CD14-positive monocyte (primary cell): ENCODE measurements around the gene RASSF7. TPM values are rescaled to one million over a fixed set of nuclear protein-coding genes. Genes with fewer than 3 reads are reported as not detected.
A peak's percentile ranks its signal among the peaks of the same experiment; 100 is the strongest.

Source experiments
- DNase-seq, 3 donors: peaks; one replicate each; pipeline ENCODE4 v3.0.0-alpha.2; 2011 to 2022
- H2AFZ ChIP-seq: 2 replicates; pipeline ENCODE4 v1.6.0; 2012; ENCODE audit warnings: mild to moderate bottlenecking, low read depth, low read length, inconsistent platforms; ENCODE audit not compliant: insufficient read depth, poor library complexity, severe bottlenecking
- H3K27ac ChIP-seq, 2 donors: 1 replicate in 1 of 2; 2 replicates in 1 of 2; pipeline ENCODE4 v1.5.1; 2012 to 2013; ENCODE audit warnings: low read length in 2 of 2, control low read depth in 1 of 2, inconsistent platforms in 1 of 2, low read depth in 1 of 2, mild to moderate bottlenecking in 1 of 2
- H3K27me3 ChIP-seq, 2 donors: one replicate each; pipeline versions ENCODE4 v1.6.0 to v1.6.1; 2011 to 2013; ENCODE audit warnings: low read length in 2 of 2; ENCODE audit not compliant: control insufficient read depth in 2 of 2, insufficient read depth in 2 of 2
- H3K36me3 ChIP-seq, 2 donors: replicated peaks in 1 of 2; 1 replicate in 1 of 2; 2 replicates in 1 of 2; pipeline versions ENCODE4 v1.5.1 to v1.6.1; 2012 to 2013; ENCODE audit warnings: low read length in 2 of 2, control low read depth in 1 of 2, inconsistent platforms in 1 of 2, mild to moderate bottlenecking in 1 of 2; ENCODE audit not compliant: insufficient read depth in 2 of 2, control insufficient read depth in 1 of 2
- H3K4me1 ChIP-seq, 2 donors: 1 replicate in 1 of 2; 2 replicates in 1 of 2; pipeline versions ENCODE4 v1.5.1 to v1.6.1; 2012 to 2013; ENCODE audit warnings: low read length in 2 of 2, control low read depth in 1 of 2, inconsistent platforms in 1 of 2, mild to moderate bottlenecking in 1 of 2, moderate library complexity in 1 of 2; ENCODE audit not compliant: insufficient read depth in 2 of 2, control insufficient read depth in 1 of 2
- H3K4me2 ChIP-seq: replicated peaks from 2 replicates; pipeline ENCODE3; 2012; ENCODE audit warnings: low read length, moderate library complexity, mild to moderate bottlenecking; ENCODE audit not compliant: poor library complexity, severe bottlenecking; ENCODE audit errors: extremely low read depth
- H3K4me3 ChIP-seq, 3 experiments: fragments of 200-600 bp in 1 of 3; sonication (generic) in 1 of 3; replicated peaks in 1 of 3; 1 replicate in 2 of 3; 2 replicates in 1 of 3; pipeline ENCODE4 v1.5.1; 2011 to 2013; ENCODE audit warnings: low read length in 3 of 3, mild to moderate bottlenecking in 3 of 3, control low read depth in 2 of 3, low read depth in 2 of 3, inconsistent platforms in 1 of 3, moderate library complexity in 1 of 3
- H3K79me2 ChIP-seq: 2 replicates; pipeline ENCODE4 v1.6.0; 2012; ENCODE audit warnings: mild to moderate bottlenecking, control low read depth, inconsistent platforms, low read length, moderate library complexity; ENCODE audit not compliant: insufficient read depth
- H3K9ac ChIP-seq: 2 replicates; pipeline ENCODE4 v1.6.0; 2017; ENCODE audit warnings: low read length, mild to moderate bottlenecking; ENCODE audit not compliant: insufficient read depth, poor library complexity, severe bottlenecking
- H3K9me3 ChIP-seq, 2 donors: replicated peaks in 1 of 2; 1 replicate in 1 of 2; 2 replicates in 1 of 2; pipeline versions ENCODE4 v1.5.1 to v1.6.1; 2012 to 2013; ENCODE audit warnings: low read length in 2 of 2, control low read depth in 1 of 2; ENCODE audit not compliant: control insufficient read depth in 1 of 2, insufficient read depth in 1 of 2
- H4K20me1 ChIP-seq: 2 replicates; pipeline ENCODE4 v1.6.0; 2012; ENCODE audit warnings: mild to moderate bottlenecking, low read length, control low read depth, moderate library complexity; ENCODE audit not compliant: insufficient read depth
- H3K27ac Mint-ChIP-seq, 7 donors: one replicate each; pipeline ENCODE4 v1.8.0; 2020; ENCODE audit warnings: mild to moderate bottlenecking in 7 of 7, mixed read lengths in 7 of 7, moderate library complexity in 6 of 7, inconsistent platforms in 2 of 7
- H3K27me3 Mint-ChIP-seq, 3 donors: one replicate each; pipeline ENCODE4 v1.8.0; 2021 to 2022; ENCODE audit warnings: low read depth in 3 of 3, mild to moderate bottlenecking in 3 of 3, mixed read lengths in 3 of 3, moderate library complexity in 3 of 3, inconsistent platforms in 1 of 3
- H3K36me3 Mint-ChIP-seq, 2 donors: one replicate each; pipeline ENCODE4 v1.8.0; 2020; ENCODE audit warnings: mixed read lengths in 2 of 2, inconsistent platforms in 1 of 2, mild to moderate bottlenecking in 1 of 2
- H3K4me1 Mint-ChIP-seq: one replicate; pipeline ENCODE4 v1.8.0; 2020; ENCODE audit warnings: mild to moderate bottlenecking, mixed read lengths
- H3K4me3 Mint-ChIP-seq, 2 donors: one replicate each; pipeline ENCODE4 v1.8.0; 2020; ENCODE audit warnings: mild to moderate bottlenecking in 2 of 2, mixed read lengths in 2 of 2, moderate library complexity in 1 of 2
- H3K9me3 Mint-ChIP-seq, 7 donors: one replicate each; pipeline ENCODE4 v1.8.0; 2020 to 2022; ENCODE audit warnings: mixed read lengths in 7 of 7, mild to moderate bottlenecking in 6 of 7, moderate library complexity in 6 of 7, inconsistent platforms in 2 of 7
- CTCF ChIP-seq: fragments of 200-600 bp; IDR thresholded peaks from one replicate; pipeline ENCODE4 v1.8.0; 2022; ENCODE audit warnings: antibody characterized with exemption, mild to moderate bottlenecking
- WGBS: methylation state at CpG from one replicate; pipeline ENCODE4 v1.1.5; 2013; ENCODE audit warnings: missing lambda C conversion rate; ENCODE audit not compliant: insufficient coverage; 5-methylcytosine and 5-hydroxymethylcytosine counted together
- intact Hi-C, 2 donors: fragments of 100-400 bp; cut with micrococcal nuclease; formaldehyde crosslinking; loops; one replicate each; pipeline versions ENCODE4 v1.15.0 to v1.15.1; 2023
- polyA plus RNA-seq, 3 donors: library from polyadenylated mRNA; depleted of rRNA in 1 of 3; unstranded in 2 of 3; stranded (reverse) in 1 of 3; fragments of 300-500 nt in 2 of 3; fragments of >200 nt in 1 of 3; fragmentation: Illumina TruSeq in 2 of 3; gene quantifications; 1 replicate in 2 of 3; 2 replicates in 1 of 3; pipeline ENCODE4 v1.2.3, GENCODE V29; 2012 to 2021

RASSF7 gene
- polyA plus RNA-seq, 3 donors, result 10.0 to 26.5 (median 12.4) TPM

DNA sequence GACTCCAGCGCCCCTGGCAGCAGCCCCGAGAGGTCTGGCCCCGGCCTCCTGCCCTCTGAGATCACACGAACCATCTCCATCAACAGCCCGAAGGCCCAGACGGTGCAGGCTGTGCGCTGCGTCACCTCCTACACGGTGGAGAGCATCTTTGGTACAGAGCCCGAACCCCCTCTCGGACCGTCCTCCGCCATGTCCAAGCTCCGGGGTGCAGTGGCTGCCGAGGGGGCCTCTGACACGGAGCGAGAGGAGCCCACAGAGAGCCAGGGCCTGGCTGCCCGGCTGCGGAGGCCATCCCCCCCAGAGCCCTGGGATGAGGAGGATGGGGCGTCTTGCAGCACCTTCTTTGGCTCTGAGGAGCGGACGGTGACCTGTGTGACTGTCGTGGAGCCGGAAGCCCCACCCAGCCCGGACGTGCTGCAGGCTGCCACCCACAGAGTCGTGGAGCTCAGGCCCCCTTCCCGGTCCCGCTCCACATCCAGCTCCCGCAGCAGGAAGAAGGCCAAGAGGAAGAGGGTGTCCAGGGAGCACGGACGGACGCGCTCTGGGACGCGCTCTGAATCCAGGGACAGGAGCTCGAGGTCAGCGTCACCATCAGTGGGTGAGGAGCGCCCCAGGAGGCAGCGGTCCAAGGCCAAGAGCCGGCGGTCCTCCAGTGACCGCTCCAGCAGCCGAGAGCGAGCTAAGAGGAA is 47.3 kb downstream of the RASSF7 start:
- Histone ChIP-seq H3K36me3 (peaks cover 94 to 99% of the 10 kb centered on the region in 2 donors), H4K20me1 (peaks cover 44% of the 10 kb centered on the region), H3K4me1 (peaks cover 4% of the 10 kb centered on the region in 2 donors), H3K79me2 (peaks cover 4% of the 10 kb centered on the region), H3K4me2 (no peak overlapping the region), H3K27me3 (no peaks in the 10 kb centered on the region), H3K27ac (no peak overlapping the region), H3K9ac (no peak overlapping the region), H3K4me3 (no peak overlapping the region), H3K9me3 (no peaks in the 10 kb centered on the region), H2AFZ (no peak overlapping the region)
- DNase-seq, result no peak
- H3K27me3 Mint-ChIP-seq, result no peaks in the 10 kb centered on the region
- intact Hi-C loops, result no loop called here
- H3K4me3 Mint-ChIP-seq, result no peak overlapping the region
- TF ChIP-seq CTCF, result no peak
- peaks cover 69 to 91% of the 10 kb centered on the region in 2 donors for H3K36me3 Mint-ChIP-seq
- H3K9me3 Mint-ChIP-seq, result no peaks in the 10 kb centered on the region
- WGBS, result 97% methylated on average over 45 of the region's 45 CpGs
- H3K4me1 Mint-ChIP-seq, result peaks cover 5% of the 10 kb centered on the region
- peak overlapping the region in 2 of 7 donors; percentile 56 to 63 for H3K27ac Mint-ChIP-seq

DNA sequence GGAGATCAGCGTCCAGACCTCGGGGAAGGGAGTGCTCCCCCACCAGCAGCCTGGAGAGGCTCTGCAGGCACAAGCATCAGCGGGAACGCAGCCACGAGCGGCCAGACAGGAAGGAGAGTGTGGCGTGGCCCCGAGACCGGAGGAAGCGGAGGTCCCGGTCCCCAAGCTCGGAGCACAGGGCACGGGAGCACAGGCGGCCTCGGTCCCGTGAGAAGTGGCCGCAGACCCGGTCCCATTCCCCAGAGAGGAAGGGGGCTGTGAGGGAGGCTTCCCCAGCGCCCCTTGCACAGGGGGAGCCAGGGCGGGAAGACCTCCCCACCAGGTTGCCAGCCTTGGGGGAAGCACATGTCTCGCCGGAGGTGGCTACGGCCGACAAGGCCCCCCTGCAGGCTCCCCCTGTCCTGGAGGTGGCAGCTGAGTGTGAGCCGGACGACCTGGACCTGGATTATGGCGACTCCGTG is 48.1 kb downstream of the RASSF7 start:
- Mint-ChIP-seq H3K27ac (peak overlapping the region in 2 of 7 donors; percentile 33 to 43), H3K36me3 (peaks cover 67 to 89% of the 10 kb centered on the region in 2 donors), H3K4me3 (no peak overlapping the region), H3K4me1 (peaks cover 7% of the 10 kb centered on the region), H3K9me3 (no peaks in the 10 kb centered on the region), H3K27me3 (peaks cover 0 to 1% (median 0%) of the 10 kb centered on the region in 3 donors)
- Histone ChIP-seq H4K20me1 (peaks cover 49% of the 10 kb centered on the region), H3K27ac (no peak overlapping the region), H3K36me3 (peaks cover 91 to 97% of the 10 kb centered on the region in 2 donors), H2AFZ (no peak overlapping the region), H3K4me2 (no peak overlapping the region), H3K4me1 (peaks cover 8 to 9% of the 10 kb centered on the region in 2 donors), H3K9ac (no peak overlapping the region), H3K4me3 (no peak overlapping the region), H3K79me2 (peaks cover 8% of the 10 kb centered on the region), H3K27me3 (no peaks in the 10 kb centered on the region), H3K9me3 (no peaks in the 10 kb centered on the region)
- intact Hi-C loops, result no loop called here
- WGBS, result 94% methylated on average over 9 of the region's 28 CpGs
- TF ChIP-seq CTCF, result no peak
- no peak for DNase-seq
